ENCODE results near the gene TUBB. TPM values are rescaled to one million over a fixed set of nuclear protein-coding genes. Genes with fewer than 3 reads are reported as not detected.

The TUBB gene
- total RNA-seq, 1 experiment from 2014 or later, result 886 TPM

- intact Hi-C loops (cut with micrococcal nuclease), result loop anchor here (1.0 to 5.0 kb wide), 3 partner anchors 52 to 189 kb away; no protein-coding TSS in a partner anchor
- H2AFZ ChIP-seq (ENCODE audit: low read depth, low read length, poor library complexity, severe bottlenecking), result no peak overlapping the region
- peaks cover 12 to 37% of the 10 kb centered on the region in 2 experiments for H3K4me1 ChIP-seq (ENCODE audit: control insufficient read depth in 1 of 2, insufficient read depth in 2 of 2, low read length in 2 of 2)
- H3K9ac ChIP-seq (ENCODE audit: low read length), result peak overlapping the region; percentile 68
- ChIA-PET CTCF (interaction anchor here (0.6 to 3.7 kb wide), 31 partner anchors 9 to 357 kb away, joined by 3 to 70 read pairs (median 5); partner anchors contain the start of genes DHX16, MDC1, MRPS18B and VARS2), RAD21 (ENCODE audit: low non-redundant PET in 1 of 2, low total read pairs in 2 of 2, uncharacterized antibody in 2 of 2, unreplicated experiment in 2 of 2) (interaction anchor here (0.6 to 1.5 kb wide), 10 partner anchors 44 to 340 kb away, joined by 3 to 22 read pairs (median 4); partner anchors contain the start of genes C6orf136 (in 1 of the 2) and DHX16 (in 1 of the 2)), POLR2A (interaction anchor here (0.6 to 2.5 kb wide), 21 partner anchors 10 to 188 kb away, joined by 3 to 17 read pairs (median 5); partner anchors contain the start of genes C6orf136, FLOT1, IER3 and MDC1)
- DNase-seq (ENCODE audit: low read depth, low spot score), result peak; percentile 77
- H3K27ac ChIP-seq (ENCODE audit: low read depth, low read length), result peak overlapping the region; percentile 55
- peaks cover 4 to 5% of the 10 kb centered on the region in 2 experiments; a peak in 2 of 4 replicates for H3K36me3 ChIP-seq (ENCODE audit: control insufficient read depth in 1 of 2, insufficient read depth in 2 of 2, low read length in 2 of 2)
- H3K79me2 ChIP-seq (ENCODE audit: insufficient read depth, low read length), result no peaks in the 10 kb centered on the region
- H3K4me2 ChIP-seq (ENCODE audit: low read length), result peak overlapping the region; percentile 80
- no peaks in the 10 kb centered on the region for H3K9me2 ChIP-seq (ENCODE audit: insufficient read depth)
- no peaks in the 10 kb centered on the region for H4K20me1 ChIP-seq (ENCODE audit: insufficient read depth)
- BruUV-seq (replicated peaks), result TSS peak; percentile 65
- TF ChIP-seq CTCF (IDR thresholded peaks at IDR 0.05 in 2 of 3, conservative IDR thresholded peaks at IDR 0.05 in 1 of 3; ENCODE audit: borderline replicate concordance in 1 of 3, insufficient read depth in 1 of 3, low read depth in 2 of 3, low read length in 2 of 3) (peak; percentile 86 to 91 (median 88)), ZBTB33 (IDR thresholded peaks at IDR 0.05; ENCODE audit: extremely low read depth, insufficient replicate concordance, low read length) (peak; percentile 19), CBX3 (IDR thresholded peaks at IDR 0.05; ENCODE audit: low read depth) (0 out of 2 replicates have a peak, but pooled peaks have one; percentile 58), POLR2AphosphoS5 (IDR thresholded peaks at IDR 0.05; ENCODE audit: low read depth, low read length) (peak; percentile 66), RAD21 (IDR thresholded peaks at IDR 0.05; ENCODE audit: low read depth) (peak; percentile 98), MAX (IDR thresholded peaks at IDR 0.05) (peak; percentile 67; the same call in 1 of the 2 replicates), TCF7L2 (IDR thresholded peaks at IDR 0.05; ENCODE audit: borderline replicate concordance, extremely low read depth, insufficient read depth, insufficient read length) (no peak), YY1 (IDR thresholded peaks at IDR 0.05; ENCODE audit: extremely low read depth, insufficient replicate concordance, low read depth, low read length) (peak; percentile 67), SRF (IDR thresholded peaks at IDR 0.05; ENCODE audit: low read depth) (no peak)
- peak; percentile 90 for ATAC-seq
- peak overlapping the region; percentile 41 to 53 for H3K4me3 ChIP-seq (replicated peaks in 1 of 2; ENCODE audit: low read depth in 1 of 2, low read length in 2 of 2)
- H3K9me3 ChIP-seq (ENCODE audit: control insufficient read depth in 1 of 2, insufficient read depth in 1 of 2, low read depth in 1 of 2, low read length in 2 of 2), result no peaks in the 10 kb centered on the region
- H3K27me3 ChIP-seq (ENCODE audit: insufficient read depth, low read length), result no peaks in the 10 kb centered on the region
These were observed 10.7 kb downstream of the TUBB start for GRCh38 chr6:30730601-30731435.

All from HCT116 (cell line).